NCI-H1694 treated with DMSO at 0.1 percent for 48 hours (cell line): ENCODE measurements around the gene CYP46A1.
"Not testable (repeated sequence)": the region's sequence is repeated elsewhere in the genome, so short reads cannot be mapped to it uniquely, and the experiment has no call there.

ENCODE experiments used
- DNase-seq: peaks from one replicate; lab custom pipeline; 2025; lab: John Stamatoyannopoulos, UW

The CYP46A1 gene

GRCh38 chr14:99657645-99658155, 26.4 kb upstream of the CYP46A1 start:
- DNase-seq: no peak

DNA sequence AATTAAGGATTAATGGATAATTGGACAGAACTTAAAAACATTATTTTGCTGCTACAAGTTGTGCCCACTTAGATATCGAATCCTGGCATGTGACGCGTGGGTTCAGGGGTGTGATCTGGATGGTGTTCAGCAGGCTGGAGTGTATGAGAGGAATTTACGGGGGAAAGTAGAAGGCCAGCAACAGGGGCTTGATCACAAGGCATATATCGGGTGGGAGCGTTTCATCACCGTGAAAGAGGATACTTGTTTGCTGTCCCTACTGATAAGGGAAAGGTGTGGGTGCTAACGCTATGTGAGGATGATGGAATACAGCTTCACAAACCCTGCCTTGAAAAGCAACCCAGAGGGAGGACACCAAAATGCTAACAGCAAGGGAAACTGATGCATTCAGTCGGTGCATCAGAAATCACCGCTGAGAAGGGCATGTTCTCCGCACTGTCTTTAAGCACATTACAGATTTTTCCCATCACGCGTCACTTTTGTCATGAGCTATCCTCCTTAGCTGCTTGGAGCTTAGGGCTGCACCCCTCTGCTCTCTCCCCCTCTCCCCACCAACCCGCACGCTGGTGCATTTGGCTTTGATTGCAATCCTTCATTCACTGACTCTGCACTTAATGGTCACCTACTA, 25.8 kb upstream of the CYP46A1 start:
- DNase-seq: no peak

- no peak for DNase-seq
Measured at GRCh38 chr14:99659333-99659741, 24.8 kb upstream of the CYP46A1 start.

GRCh38 chr14:99660006-99660566, 24.0 kb upstream of the CYP46A1 start:
- no peak for DNase-seq

GRCh38 chr14:99660794-99661193, 23.3 kb upstream of the CYP46A1 start:
- no peak for DNase-seq

DNA sequence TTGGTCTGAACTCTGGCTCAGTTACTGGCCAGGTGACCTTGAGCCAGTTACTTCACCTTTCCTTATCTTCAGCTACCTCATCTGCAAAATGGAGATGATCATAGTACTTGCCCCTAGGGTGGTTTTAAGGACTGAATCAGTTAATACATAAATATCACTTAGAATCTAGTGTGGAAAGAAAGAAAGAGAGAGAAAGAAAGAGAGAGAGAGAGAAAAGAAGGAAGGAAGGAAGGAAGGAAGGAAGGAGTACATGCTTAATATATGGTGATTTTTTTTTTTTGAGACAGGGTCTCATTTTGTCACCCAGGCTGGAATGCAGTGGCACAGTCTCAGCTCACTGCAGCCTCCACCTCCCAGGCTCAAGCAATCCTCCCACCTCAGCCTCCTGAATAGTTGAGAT, 22.9 kb upstream of the CYP46A1 start:
- DNase-seq: not testable (repeated sequence)

GRCh38 chr14:99662846-99663245, 21.3 kb upstream of the CYP46A1 start:
- DNase-seq: no peak

- DNase-seq: no peak
Measured at GRCh38 chr14:99663386-99664057, 20.6 kb upstream of the CYP46A1 start.

GRCh38 chr14:99664058-99664936, 19.8 kb upstream of the CYP46A1 start:
- no peak for DNase-seq

DNA sequence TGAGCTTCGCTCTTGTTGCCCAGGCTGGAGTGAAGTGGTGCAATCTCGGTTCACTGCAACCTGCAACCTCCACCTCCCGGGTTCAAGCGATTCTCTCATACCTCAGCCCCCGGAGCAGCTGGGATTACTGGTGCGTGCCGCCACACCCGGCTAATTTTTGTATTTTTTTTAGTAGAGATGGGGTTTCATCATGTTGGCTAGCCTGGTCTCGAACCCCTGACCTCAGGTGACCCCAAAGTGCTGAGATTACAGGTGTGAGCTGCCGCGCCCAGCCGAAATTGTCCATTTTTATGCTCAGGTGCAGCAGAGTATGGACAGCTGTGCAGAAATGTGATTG, 19.2 kb upstream of the CYP46A1 start:
- DNase-seq: no peak

DNA sequence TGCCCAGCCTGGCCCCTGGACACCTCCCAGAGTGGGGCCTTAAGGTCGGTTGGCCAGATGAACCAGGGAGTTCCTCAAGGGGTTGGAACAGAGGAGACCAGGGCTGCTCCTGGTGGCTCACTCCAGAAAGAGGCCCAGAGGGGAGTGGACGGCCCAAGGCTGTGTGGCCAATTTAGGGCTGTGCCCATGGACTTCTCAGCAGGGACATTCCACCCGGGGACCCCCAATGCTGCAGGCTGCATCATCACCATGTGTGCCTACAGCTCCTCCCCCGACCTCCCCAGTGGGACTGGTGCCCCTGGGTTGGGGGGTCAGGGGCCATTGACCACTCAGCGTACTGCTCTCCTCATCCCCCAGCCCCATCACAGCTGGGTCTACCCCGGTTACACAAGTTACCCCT, 17.6 kb upstream of the CYP46A1 start:
- no peak for DNase-seq

- DNase-seq: no peak
Measured at GRCh38 chr14:99667045-99667444, 17.1 kb upstream of the CYP46A1 start.

- no peak for DNase-seq
Measured at GRCh38 chr14:99667821-99668220, 16.3 kb upstream of the CYP46A1 start.

GRCh38 chr14:99668307-99669295, 15.5 kb upstream of the CYP46A1 start:
- DNase-seq: no peak

DNA sequence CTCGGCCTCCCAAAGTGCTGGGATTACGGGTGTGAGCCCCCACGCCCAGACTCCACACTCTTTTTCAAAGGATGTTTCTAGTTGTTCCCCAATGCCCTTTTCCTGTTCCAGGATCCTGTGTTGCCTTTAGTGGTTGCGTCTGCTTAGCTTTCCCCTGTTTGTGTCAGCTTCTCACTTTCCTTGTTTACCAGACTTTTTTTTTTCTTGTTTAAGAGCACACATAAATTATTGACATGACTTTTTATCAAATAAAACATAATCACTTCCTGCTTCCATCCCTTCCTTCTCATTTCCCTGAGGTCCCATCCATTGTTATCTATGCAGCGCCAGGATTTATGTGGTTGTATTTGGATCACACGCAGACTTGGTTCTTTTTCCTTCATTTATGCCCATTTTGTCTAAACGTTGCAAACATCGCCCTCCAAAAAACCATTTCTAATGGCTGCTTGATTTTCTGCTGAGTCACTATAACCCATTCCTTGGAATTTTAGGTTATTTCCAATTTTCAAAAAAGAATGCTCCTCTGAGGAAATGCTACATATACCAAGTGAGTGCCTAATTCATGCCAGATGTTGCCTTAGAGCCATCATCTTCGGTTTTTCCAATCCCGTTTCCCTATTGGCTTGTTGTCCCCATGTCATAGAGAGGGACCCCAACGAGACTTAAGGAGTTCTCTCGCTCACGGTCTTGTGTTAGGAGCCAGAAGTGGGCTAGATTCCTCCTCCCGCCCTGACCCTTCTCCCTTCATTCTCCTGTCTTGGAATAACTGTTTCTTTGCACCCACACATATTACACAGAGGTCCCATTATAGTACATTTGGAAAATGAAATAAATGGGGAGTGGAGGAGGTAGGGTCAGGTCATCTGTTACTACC, 13.5 kb upstream of the CYP46A1 start:
- no peak for DNase-seq

DNA sequence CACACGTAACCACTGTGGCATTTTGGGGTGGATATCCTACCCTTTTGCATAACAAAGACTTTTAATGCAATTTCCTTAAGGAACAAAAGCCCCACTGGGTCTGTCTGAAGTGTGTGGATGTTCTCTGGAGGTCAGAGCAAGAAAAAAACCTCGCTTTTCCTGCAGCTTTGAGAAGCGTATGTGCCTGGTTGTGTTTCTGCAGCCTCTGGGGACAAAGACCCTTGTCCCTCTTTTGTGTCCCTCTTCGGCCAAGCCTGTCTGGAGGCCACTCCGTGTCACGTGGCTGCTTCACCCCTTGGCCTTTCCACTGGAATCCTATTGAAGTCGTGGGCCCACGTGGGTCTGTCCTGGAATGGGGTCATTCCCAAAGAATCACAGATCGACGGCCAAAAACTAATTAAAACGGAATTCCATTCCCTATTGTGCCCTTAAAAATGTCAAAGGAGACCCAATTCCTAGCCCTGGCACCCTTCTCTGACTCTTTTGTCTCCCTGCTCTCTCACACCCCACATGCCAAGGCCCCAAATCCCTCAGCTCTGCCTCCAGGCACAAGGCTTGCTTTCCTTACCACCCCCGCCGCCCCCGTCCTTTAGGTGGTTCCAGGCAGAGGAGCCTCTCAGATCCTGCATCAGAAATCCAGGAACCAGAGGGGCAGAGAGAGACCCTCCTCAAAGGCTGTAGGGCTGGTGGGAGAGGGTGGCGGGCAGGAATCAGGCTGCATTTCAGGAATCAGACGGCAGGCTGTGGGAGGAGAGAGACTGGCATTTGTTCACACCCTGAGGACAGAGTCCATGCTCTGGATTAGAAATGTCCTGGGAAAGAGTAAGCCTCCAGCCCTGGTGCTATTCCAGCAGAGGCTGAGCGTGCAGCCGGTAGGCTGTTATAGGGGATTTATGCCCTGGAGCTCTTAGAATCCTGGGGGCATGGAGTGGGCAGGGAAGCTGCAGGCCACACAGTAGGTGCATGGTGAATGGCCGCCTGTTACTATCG, 12.6 kb upstream of the CYP46A1 start:
- DNase-seq: no peak

- DNase-seq: no peak
Measured at GRCh38 chr14:99672506-99673304, 11.4 kb upstream of the CYP46A1 start.
